ENCODE data around the gene SVIL.

SVIL gene, protein sequence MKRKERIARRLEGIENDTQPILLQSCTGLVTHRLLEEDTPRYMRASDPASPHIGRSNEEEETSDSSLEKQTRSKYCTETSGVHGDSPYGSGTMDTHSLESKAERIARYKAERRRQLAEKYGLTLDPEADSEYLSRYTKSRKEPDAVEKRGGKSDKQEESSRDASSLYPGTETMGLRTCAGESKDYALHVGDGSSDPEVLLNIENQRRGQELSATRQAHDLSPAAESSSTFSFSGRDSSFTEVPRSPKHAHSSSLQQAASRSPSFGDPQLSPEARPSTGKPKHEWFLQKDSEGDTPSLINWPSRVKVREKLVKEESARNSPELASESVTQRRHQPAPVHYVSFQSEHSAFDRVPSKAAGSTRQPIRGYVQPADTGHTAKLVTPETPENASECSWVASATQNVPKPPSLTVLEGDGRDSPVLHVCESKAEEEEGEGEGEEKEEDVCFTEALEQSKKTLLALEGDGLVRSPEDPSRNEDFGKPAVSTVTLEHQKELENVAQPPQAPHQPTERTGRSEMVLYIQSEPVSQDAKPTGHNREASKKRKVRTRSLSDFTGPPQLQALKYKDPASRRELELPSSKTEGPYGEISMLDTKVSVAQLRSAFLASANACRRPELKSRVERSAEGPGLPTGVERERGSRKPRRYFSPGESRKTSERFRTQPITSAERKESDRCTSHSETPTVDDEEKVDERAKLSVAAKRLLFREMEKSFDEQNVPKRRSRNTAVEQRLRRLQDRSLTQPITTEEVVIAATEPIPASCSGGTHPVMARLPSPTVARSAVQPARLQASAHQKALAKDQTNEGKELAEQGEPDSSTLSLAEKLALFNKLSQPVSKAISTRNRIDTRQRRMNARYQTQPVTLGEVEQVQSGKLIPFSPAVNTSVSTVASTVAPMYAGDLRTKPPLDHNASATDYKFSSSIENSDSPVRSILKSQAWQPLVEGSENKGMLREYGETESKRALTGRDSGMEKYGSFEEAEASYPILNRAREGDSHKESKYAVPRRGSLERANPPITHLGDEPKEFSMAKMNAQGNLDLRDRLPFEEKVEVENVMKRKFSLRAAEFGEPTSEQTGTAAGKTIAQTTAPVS (N-terminal part only)

DNA sequence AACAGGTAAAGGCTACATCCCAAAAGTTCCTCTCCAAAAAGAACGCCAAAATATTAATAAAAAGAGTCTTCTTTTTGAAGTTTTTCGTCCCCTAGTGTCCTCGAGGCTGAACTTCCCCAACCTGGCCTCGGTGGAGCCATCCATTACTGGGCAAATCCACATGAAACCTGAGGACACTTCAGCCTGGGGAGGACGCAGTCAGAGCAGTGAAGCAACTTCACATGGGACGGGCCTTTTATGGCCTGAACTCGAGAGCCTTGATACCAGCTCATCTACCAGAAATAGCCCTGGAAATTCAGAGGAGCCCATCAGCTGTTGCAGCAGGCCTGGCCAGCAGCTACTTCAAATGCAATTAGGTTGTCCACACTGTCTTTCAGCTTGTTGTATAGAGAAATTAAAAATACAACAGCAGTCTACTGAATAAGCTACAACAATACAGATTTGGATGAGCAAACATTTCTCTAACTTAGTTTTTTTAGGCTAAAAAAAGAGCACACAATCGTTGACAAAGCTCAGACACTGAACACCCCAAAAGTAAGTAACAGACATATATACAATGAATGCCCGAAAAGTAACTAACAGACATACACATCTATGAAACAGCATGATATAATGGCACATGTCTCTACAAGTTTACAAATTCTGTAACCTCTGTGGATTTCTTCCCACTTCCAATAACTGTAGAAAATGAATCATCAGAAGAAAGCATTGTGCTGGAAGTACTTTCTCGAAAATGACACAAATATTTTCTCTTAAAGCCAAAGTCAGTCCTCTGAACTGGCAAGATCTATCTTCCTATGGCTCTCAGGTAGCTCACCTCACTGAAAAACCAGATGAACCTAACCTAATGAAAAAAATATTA is at the start of gene SVIL:
TSS of gene SVIL (minus strand) at position 208 of the 862 bp plus-strand sequence. CDS start 79,913 bp downstream, outside the sequence.
- peaks cover 4% of the 10 kb centered on the region; the same call in 1 of the 2 replicates for H3K36me3 ChIP-seq (ENCODE audit: insufficient read depth, low read length)
- peaks cover 51% of the 10 kb centered on the region for H3K4me1 ChIP-seq (ENCODE audit: control insufficient read depth, insufficient read depth, low read length, unreplicated experiment)
- H3K4me3 ChIP-seq (ENCODE audit: low read depth, low read length): peak within 1 kb of the TSS; percentile 66
- no peaks in the 10 kb centered on the region for H3K27me3 ChIP-seq (ENCODE audit: insufficient read depth, low read length)
- no peak within 1 kb of the TSS for H2AFZ ChIP-seq (ENCODE audit: low read length, unreplicated experiment)
- H3K27ac ChIP-seq (ENCODE audit: low read depth, low read length): peak within 1 kb of the TSS; percentile 91
- peaks cover 47% of the 10 kb centered on the region for H3K79me2 ChIP-seq (ENCODE audit: control insufficient read depth, insufficient read depth, low read length, unreplicated experiment)

DNA sequence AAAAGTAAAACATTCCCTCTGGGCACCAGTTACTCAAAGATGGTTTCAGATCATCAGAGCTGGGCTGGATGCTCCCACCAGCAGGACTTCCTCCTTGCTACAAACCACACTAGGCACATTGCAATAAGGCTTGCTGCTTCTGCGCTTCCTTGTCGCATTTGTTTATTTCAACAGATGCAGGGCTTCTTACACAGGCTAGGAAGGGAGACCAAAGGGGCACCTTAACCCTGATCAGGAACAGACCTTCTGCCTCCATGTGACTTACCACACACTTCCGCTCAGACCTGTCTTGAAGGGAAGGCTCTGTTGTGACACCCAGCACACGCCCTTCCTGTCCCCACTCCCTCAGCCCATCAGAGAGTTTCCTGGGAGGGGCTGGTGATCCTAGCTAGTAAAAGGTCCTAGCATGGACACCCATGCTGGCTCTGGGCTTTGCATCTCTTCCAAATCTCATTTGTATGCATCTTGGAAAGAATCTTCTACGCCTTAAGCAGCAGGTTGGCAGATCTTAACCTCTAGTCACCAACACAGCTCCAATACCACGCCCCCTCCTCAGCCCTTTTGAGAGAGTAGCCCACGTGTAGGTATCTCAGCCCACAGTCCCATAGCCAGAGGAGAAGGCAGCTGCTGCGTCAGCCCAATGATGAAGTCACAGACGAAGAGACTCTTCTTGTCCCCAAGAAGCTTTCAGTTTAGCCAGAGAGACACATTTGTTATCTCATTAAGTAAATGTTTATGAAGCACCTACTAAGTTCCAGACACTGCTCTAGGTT is 47.1 kb upstream of the SVIL start:
- Histone ChIP-seq H3K36me3 (ENCODE audit: insufficient read depth, low read length) (peaks cover 30% of the 10 kb centered on the region; the same call in 1 of the 2 replicates), H3K4me3 (ENCODE audit: low read depth, low read length) (no peak overlapping the region), H3K27me3 (ENCODE audit: insufficient read depth, low read length) (no peaks in the 10 kb centered on the region), H2AFZ (ENCODE audit: low read length, unreplicated experiment) (no peak overlapping the region), H3K79me2 (ENCODE audit: control insufficient read depth, insufficient read depth, low read length, unreplicated experiment) (peaks cover 7% of the 10 kb centered on the region), H3K27ac (ENCODE audit: low read depth, low read length) (no peak overlapping the region), H3K4me1 (ENCODE audit: control insufficient read depth, insufficient read depth, low read length, unreplicated experiment) (no peaks in the 10 kb centered on the region)

DNA sequence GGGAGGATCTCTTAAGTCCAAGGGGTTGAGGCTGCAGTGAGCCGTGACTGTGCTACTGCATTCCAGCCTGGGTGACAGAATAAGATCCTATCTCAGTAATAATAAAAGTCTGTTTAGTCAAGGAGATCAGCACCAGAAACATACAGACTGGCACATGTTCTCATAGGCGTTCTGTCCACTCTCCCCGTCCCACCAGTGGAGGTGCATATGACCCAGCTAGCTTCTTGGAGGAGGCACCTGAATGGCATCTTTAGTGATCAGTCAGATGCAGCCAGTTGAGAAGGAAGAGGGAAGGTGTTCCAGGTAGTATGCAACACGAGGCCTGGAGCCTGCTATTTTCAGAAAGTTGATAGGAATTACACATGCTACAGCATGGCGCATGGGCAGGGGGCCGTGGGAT is 45.3 kb upstream of the SVIL start:
- Histone ChIP-seq H3K36me3 (ENCODE audit: insufficient read depth, low read length) (peaks cover 34% of the 10 kb centered on the region), H3K27me3 (ENCODE audit: insufficient read depth, low read length) (no peaks in the 10 kb centered on the region), H2AFZ (ENCODE audit: low read length, unreplicated experiment) (no peak overlapping the region), H3K27ac (ENCODE audit: low read depth, low read length) (no peak overlapping the region), H3K4me3 (ENCODE audit: low read depth, low read length) (no peak overlapping the region), H3K79me2 (ENCODE audit: control insufficient read depth, insufficient read depth, low read length, unreplicated experiment) (peaks cover 2% of the 10 kb centered on the region), H3K4me1 (ENCODE audit: control insufficient read depth, insufficient read depth, low read length, unreplicated experiment) (no peaks in the 10 kb centered on the region)

DNA sequence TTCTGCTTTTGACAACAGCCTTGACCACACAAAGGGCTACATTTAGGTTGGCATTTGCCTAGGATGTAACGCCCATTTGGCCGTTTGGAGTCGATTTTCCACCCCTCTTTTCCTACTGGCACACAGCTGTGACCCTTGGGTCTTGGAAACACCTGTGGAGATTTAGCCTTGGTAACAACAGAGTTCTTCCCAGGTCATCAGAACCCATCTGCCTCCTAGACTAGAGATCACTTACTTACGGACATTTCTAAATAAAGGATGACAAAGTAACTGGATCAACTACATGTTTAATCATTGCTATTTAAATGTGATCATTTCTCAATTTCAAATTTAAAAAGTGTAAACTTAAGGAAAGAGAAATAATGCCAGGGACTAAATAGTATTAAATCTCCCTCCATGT is 42.0 kb upstream of the SVIL start:
- H3K79me2 ChIP-seq (ENCODE audit: control insufficient read depth, insufficient read depth, low read length, unreplicated experiment): peaks cover 2% of the 10 kb centered on the region
- H3K36me3 ChIP-seq (ENCODE audit: insufficient read depth, low read length): peaks cover 31% of the 10 kb centered on the region
- no peaks in the 10 kb centered on the region for H3K27me3 ChIP-seq (ENCODE audit: insufficient read depth, low read length)
- H3K4me1 ChIP-seq (ENCODE audit: control insufficient read depth, insufficient read depth, low read length, unreplicated experiment): no peaks in the 10 kb centered on the region
- no peak overlapping the region for H3K27ac ChIP-seq (ENCODE audit: low read depth, low read length)
- H3K4me3 ChIP-seq (ENCODE audit: low read depth, low read length): no peak overlapping the region
- no peak overlapping the region for H2AFZ ChIP-seq (ENCODE audit: low read length, unreplicated experiment)

DNA sequence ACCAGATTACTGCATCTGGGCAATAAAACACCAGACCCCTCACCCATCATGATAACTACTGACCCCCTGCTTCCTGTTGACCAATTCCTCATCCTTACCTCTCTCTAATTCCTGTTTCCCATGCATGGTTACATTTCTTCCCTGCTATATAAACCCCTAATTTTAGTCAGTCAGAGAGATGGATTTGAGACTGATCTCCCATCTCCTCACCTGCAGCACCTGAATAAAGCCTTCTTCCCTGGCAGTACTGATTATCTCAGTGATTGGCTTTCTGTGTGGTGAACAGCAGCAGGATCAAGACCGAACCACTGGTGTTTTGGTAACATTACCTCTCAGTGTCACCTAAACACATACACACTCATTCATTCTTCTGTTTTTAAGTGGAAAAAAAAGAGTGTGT is 41.2 kb upstream of the SVIL start:
- Histone ChIP-seq H3K4me3 (ENCODE audit: low read depth, low read length) (no peak overlapping the region), H2AFZ (ENCODE audit: low read length, unreplicated experiment) (no peak overlapping the region), H3K27ac (ENCODE audit: low read depth, low read length) (no peak overlapping the region), H3K27me3 (ENCODE audit: insufficient read depth, low read length) (no peaks in the 10 kb centered on the region), H3K4me1 (ENCODE audit: control insufficient read depth, insufficient read depth, low read length, unreplicated experiment) (no peaks in the 10 kb centered on the region), H3K79me2 (ENCODE audit: control insufficient read depth, insufficient read depth, low read length, unreplicated experiment) (peaks cover 2% of the 10 kb centered on the region), H3K36me3 (ENCODE audit: insufficient read depth, low read length) (peaks cover 31% of the 10 kb centered on the region)

DNA sequence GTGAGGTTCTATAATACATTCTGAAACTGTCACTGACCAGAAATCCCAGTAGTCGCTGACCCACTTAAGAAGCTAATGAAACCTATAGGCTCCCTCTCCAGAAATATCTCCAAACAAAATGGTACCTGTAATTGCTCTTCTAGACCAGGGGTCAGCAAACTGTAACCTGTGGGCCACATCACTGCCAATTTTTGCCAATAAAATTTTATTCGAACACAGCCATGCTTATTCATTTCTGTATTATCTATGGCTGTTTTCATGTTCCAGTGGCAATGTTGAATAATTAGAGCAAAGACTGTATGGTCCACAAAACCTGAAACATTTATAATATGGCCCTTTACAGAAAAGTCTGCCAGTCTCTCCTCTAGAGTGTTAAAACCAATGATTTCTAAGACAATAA is 37.2 kb upstream of the SVIL start:
- Histone ChIP-seq H3K27me3 (ENCODE audit: insufficient read depth, low read length) (no peaks in the 10 kb centered on the region), H3K36me3 (ENCODE audit: insufficient read depth, low read length) (peaks cover 25% of the 10 kb centered on the region), H3K79me2 (ENCODE audit: control insufficient read depth, insufficient read depth, low read length, unreplicated experiment) (peaks cover 4% of the 10 kb centered on the region), H3K27ac (ENCODE audit: low read depth, low read length) (no peak overlapping the region), H3K4me3 (ENCODE audit: low read depth, low read length) (no peak overlapping the region), H3K4me1 (ENCODE audit: control insufficient read depth, insufficient read depth, low read length, unreplicated experiment) (peaks cover 17% of the 10 kb centered on the region), H2AFZ (ENCODE audit: low read length, unreplicated experiment) (no peak overlapping the region)

DNA sequence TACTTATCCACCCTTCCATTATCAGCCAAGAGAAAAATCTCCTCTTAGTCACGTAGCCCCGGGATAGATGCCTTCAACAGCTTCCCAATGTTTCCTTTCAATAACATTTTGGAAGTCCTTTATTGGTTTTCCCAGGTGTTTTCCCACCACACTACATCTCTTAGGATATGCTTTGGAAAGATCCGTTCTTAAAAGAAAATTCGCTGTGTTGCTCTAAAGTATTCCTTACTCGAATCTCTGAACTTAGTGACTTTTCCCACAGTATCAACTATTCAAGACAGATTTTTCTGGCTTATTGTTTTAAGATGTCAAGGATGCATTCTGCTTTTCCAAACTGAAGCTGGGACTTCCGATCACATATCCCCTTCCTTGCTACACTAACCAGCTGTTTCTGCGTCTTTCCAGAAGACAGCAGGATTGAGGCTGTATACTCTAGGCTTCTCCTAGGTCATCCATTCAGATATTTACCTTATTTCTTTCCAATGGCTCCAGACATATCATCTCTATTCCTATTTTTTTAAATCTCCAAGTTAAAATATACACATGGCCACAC is 36.5 kb upstream of the SVIL start:
- Histone ChIP-seq H2AFZ (ENCODE audit: low read length, unreplicated experiment) (no peak overlapping the region), H3K27ac (ENCODE audit: low read depth, low read length) (no peak overlapping the region), H3K27me3 (ENCODE audit: insufficient read depth, low read length) (no peaks in the 10 kb centered on the region), H3K4me1 (ENCODE audit: control insufficient read depth, insufficient read depth, low read length, unreplicated experiment) (peaks cover 17% of the 10 kb centered on the region), H3K4me3 (ENCODE audit: low read depth, low read length) (no peak overlapping the region), H3K79me2 (ENCODE audit: control insufficient read depth, insufficient read depth, low read length, unreplicated experiment) (peaks cover 7% of the 10 kb centered on the region), H3K36me3 (ENCODE audit: insufficient read depth, low read length) (peaks cover 20% of the 10 kb centered on the region)

DNA sequence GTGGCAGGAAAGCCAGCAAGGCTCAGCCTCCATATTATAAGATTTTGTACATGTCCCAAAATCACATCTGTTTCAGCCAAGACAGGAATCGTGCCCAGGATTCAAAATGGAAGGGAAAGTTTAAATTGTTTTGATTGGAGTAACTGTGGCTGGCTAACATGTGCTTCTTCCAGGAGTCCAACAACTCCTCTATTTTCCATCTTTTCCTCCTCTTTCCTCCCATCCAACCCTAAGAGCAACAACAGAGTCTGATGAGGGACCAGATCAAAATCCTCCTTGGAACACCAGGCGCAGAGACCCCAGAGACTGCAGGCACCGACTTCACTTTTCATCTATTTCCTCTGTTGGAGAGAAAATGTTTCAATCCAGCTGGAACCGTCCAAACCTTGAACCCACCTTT is 36.0 kb upstream of the SVIL start:
- Histone ChIP-seq H3K27ac (ENCODE audit: low read depth, low read length) (no peak overlapping the region), H3K4me1 (ENCODE audit: control insufficient read depth, insufficient read depth, low read length, unreplicated experiment) (peaks cover 17% of the 10 kb centered on the region), H3K36me3 (ENCODE audit: insufficient read depth, low read length) (peaks cover 16% of the 10 kb centered on the region), H3K27me3 (ENCODE audit: insufficient read depth, low read length) (no peaks in the 10 kb centered on the region), H3K79me2 (ENCODE audit: control insufficient read depth, insufficient read depth, low read length, unreplicated experiment) (peaks cover 10% of the 10 kb centered on the region), H3K4me3 (ENCODE audit: low read depth, low read length) (no peak overlapping the region), H2AFZ (ENCODE audit: low read length, unreplicated experiment) (no peak overlapping the region)

DNA sequence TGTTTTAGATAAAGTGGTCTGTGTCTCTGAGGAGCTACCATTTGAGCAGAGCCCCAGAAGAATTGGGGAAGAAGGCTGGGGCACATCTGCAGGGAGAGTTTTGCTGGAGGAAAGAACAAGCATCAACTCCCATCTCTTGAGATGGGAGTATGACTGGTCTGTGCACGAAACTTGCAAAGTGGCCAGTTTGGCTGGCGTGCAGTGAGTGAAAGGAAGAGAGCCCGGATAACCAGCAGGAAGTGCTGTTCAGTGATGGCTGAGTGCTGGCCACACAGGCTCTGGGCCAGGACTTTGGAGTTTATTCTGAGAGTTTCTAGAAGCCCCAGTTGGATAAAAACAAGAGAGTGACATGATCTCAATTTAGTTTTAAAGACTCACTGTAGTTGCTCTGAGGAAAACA is 34.4 kb upstream of the SVIL start:
- Histone ChIP-seq H2AFZ (ENCODE audit: low read length, unreplicated experiment) (no peak overlapping the region), H3K27me3 (ENCODE audit: insufficient read depth, low read length) (no peaks in the 10 kb centered on the region), H3K36me3 (ENCODE audit: insufficient read depth, low read length) (peaks cover 4% of the 10 kb centered on the region; the same call in 1 of the 2 replicates), H3K27ac (ENCODE audit: low read depth, low read length) (peak overlapping the region; percentile 74), H3K79me2 (ENCODE audit: control insufficient read depth, insufficient read depth, low read length, unreplicated experiment) (peaks cover 10% of the 10 kb centered on the region), H3K4me1 (ENCODE audit: control insufficient read depth, insufficient read depth, low read length, unreplicated experiment) (peaks cover 17% of the 10 kb centered on the region), H3K4me3 (ENCODE audit: low read depth, low read length) (no peak overlapping the region)

Data from ACC112 (cell line).